ENCODE results near the gene ANAPC13. TPM values are rescaled to one million over a fixed set of nuclear protein-coding genes. Genes with fewer than 3 reads are reported as not detected.

ANAPC13 gene
- total RNA-seq, 2 experiments from 2014 or later: 12.9 to 16.8 TPM

DNA sequence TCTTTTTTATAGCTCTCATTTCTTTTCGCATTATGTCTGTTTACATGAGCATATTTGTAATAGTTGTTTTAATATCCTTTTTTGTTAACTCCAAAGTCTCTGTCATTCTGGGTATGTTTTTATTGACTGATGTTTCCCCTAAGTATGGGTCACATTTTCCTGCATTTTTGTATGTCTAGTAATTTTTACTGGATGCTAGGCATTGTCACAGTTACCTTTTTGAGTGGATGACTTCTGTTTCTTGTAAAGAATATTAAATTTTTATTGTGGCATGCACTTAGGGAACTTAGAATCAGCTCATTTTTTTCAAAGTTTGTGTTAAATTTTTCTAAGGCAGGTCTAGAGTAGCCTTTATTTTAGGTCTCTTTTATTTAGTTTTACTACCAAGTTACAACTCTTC, 40.7 kb downstream of the ANAPC13 start:
- H3K4me3 ChIP-seq (ENCODE audit: low read length): no peak overlapping the region
- no peak overlapping the region for H3K27ac Mint-ChIP-seq
- ATAC-seq (ENCODE audit: poor library complexity) (no peak), DNase-seq (no peak)
- no peak overlapping the region for H3K27ac ChIP-seq (ENCODE audit: low read depth in 1 of 2, low read length in 2 of 2)
- peaks cover 5 to 13% of the 10 kb centered on the region in 2 experiments for H3K9me3 ChIP-seq (ENCODE audit: control insufficient read depth in 1 of 2, insufficient read depth in 1 of 2, low read length in 2 of 2)
- ChIA-PET CTCF (no interaction called here), POLR2A (no interaction called here)
- no peaks in the 10 kb centered on the region for H3K36me3 ChIP-seq (ENCODE audit: insufficient read depth, low read length)
- H3K36me3 Mint-ChIP-seq (ENCODE audit: low read depth): no peaks in the 10 kb centered on the region
- H3K27me3 ChIP-seq (ENCODE audit: control insufficient read depth in 1 of 2, insufficient read depth in 2 of 2, low read length in 2 of 2): peaks cover 0 to 11% of the 10 kb centered on the region in 2 experiments
- H3K9me3 Mint-ChIP-seq: no peaks in the 10 kb centered on the region
- no peaks in the 10 kb centered on the region for H3K4me1 ChIP-seq (ENCODE audit: insufficient read depth, low read length)
- peaks cover 29% of the 10 kb centered on the region for H3K27me3 Mint-ChIP-seq
- H3K4me3 Mint-ChIP-seq: no peak overlapping the region
- no peaks in the 10 kb centered on the region for H3K4me1 Mint-ChIP-seq (ENCODE audit: low read depth)
- intact Hi-C loops (cut with DNase I, micrococcal nuclease): no loop called here
- TF ChIP-seq, protein P1, sequence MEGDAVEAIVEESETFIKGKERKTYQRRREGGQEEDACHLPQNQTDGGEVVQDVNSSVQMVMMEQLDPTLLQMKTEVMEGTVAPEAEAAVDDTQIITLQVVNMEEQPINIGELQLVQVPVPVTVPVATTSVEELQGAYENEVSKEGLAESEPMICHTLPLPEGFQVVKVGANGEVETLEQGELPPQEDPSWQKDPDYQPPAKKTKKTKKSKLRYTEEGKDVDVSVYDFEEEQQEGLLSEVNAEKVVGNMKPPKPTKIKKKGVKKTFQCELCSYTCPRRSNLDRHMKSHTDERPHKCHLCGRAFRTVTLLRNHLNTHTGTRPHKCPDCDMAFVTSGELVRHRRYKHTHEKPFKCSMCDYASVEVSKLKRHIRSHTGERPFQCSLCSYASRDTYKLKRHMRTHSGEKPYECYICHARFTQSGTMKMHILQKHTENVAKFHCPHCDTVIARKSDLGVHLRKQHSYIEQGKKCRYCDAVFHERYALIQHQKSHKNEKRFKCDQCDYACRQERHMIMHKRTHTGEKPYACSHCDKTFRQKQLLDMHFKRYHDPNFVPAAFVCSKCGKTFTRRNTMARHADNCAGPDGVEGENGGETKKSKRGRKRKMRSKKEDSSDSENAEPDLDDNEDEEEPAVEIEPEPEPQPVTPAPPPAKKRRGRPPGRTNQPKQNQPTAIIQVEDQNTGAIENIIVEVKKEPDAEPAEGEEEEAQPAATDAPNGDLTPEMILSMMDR (IDR thresholded peaks at IDR 0.05): no peak

DNA sequence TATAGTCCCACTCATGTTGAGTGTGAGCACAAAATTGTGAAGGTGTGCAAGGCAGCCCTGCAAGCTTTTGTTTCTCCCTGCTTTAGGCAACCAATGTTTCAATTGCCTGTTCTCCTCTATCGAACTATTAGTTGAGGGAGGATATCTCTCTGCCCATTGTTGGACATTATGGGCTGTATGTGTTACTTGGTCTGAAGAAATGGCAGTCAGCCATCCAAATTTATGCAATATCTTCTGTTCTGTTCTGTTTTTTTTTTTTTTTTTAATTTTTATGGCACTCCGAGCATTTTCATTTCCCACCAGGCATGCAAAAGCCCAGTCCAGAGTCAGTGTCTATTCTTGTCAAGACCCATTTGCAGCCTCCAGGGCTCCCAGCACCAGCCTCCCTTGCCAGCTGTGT, 44.0 kb downstream of the ANAPC13 start:
- Mint-ChIP-seq H3K27ac (no peak overlapping the region), H3K9me3 (no peaks in the 10 kb centered on the region), H3K27me3 (peaks cover 16% of the 10 kb centered on the region), H3K4me1 (ENCODE audit: low read depth) (no peaks in the 10 kb centered on the region), H3K4me3 (no peak overlapping the region), H3K36me3 (ENCODE audit: low read depth) (no peaks in the 10 kb centered on the region)
- Histone ChIP-seq H3K36me3 (ENCODE audit: insufficient read depth, low read length) (no peaks in the 10 kb centered on the region), H3K4me1 (ENCODE audit: insufficient read depth, low read length) (no peaks in the 10 kb centered on the region), H3K27ac (ENCODE audit: low read depth in 1 of 2, low read length in 2 of 2) (no peak overlapping the region), H3K27me3 (ENCODE audit: control insufficient read depth in 1 of 2, insufficient read depth in 2 of 2, low read length in 2 of 2) (peaks cover 0 to 7% of the 10 kb centered on the region in 2 experiments), H3K4me3 (ENCODE audit: low read length) (no peak overlapping the region), H3K9me3 (ENCODE audit: control insufficient read depth in 1 of 2, insufficient read depth in 1 of 2, low read length in 2 of 2) (peaks cover 0 to 13% of the 10 kb centered on the region in 2 experiments)
- ATAC-seq (ENCODE audit: poor library complexity) (no peak), DNase-seq (no peak)
- intact Hi-C loops (cut with DNase I, micrococcal nuclease): no loop called here
- ChIA-PET CTCF (no interaction called here), POLR2A (no interaction called here)
- TF ChIP-seq, protein P1 (IDR thresholded peaks at IDR 0.05): no peak

DNA sequence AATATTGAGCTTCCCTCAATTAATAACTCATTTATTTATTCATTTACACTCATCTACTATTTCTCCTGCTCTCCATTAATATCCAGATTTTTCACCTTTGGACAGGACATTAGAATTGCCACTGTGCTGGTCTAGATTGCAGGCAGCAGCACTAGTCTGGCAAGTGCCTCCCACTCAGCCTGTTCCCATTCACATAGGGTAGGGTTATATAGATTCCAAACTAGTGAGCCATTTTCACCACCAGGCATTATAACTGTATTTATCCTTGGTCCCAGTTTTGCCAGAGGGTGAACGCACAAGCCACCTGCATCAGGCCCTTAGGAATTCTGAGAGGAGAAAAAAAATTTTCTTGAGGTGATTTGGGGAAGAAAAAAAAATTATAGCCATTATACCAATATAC, 44.5 kb downstream of the ANAPC13 start:
- ATAC-seq (ENCODE audit: poor library complexity) (no peak), DNase-seq (no peak)
- peaks cover 0 to 13% of the 10 kb centered on the region in 2 experiments for H3K9me3 ChIP-seq (ENCODE audit: control insufficient read depth in 1 of 2, insufficient read depth in 1 of 2, low read length in 2 of 2)
- POLR2A ChIA-PET: no interaction called here
- H3K27me3 ChIP-seq (ENCODE audit: control insufficient read depth in 1 of 2, insufficient read depth in 2 of 2, low read length in 2 of 2): peaks cover 0 to 4% of the 10 kb centered on the region in 2 experiments
- CTCF ChIA-PET: no interaction called here
- Mint-ChIP-seq H3K27ac (no peak overlapping the region), H3K27me3 (peaks cover 13% of the 10 kb centered on the region), H3K4me1 (ENCODE audit: low read depth) (no peaks in the 10 kb centered on the region), H3K9me3 (no peaks in the 10 kb centered on the region), H3K4me3 (no peak overlapping the region), H3K36me3 (ENCODE audit: low read depth) (no peaks in the 10 kb centered on the region)
- no peaks in the 10 kb centered on the region for H3K36me3 ChIP-seq (ENCODE audit: insufficient read depth, low read length)
- intact Hi-C loops (cut with DNase I, micrococcal nuclease): no loop called here
- H3K4me3 ChIP-seq (ENCODE audit: low read length): no peak overlapping the region
- TF ChIP-seq, protein P1 (IDR thresholded peaks at IDR 0.05): no peak
- no peak overlapping the region for H3K27ac ChIP-seq (ENCODE audit: low read depth in 1 of 2, low read length in 2 of 2)
- H3K4me1 ChIP-seq (ENCODE audit: insufficient read depth, low read length): no peaks in the 10 kb centered on the region

Measured in CD4-positive, alpha-beta T cell (primary cell).